Activated naive CD8-positive, alpha-beta T cell treated with anti-CD3 and anti-CD28 coated beads, Interleukin-2, amount 50 U/mL, for 24 hours (primary cell): Measurements from ENCODE around the gene PREB.
A peak's percentile ranks its signal among the peaks of the same experiment; 100 is the strongest.
"Not testable (repeated sequence)": the region's sequence is repeated elsewhere in the genome, so short reads cannot be mapped to it uniquely, and the experiment has no call there.

Experiments
- ATAC-seq: fragments of 150-1000 bp; cut with Tn5 transposase; one replicate; pipeline ENCODE4 v1.10.0; 2021
- DNase-seq: peaks from one replicate; pipeline ENCODE4 v3.0.0; 2021
- H3K27ac Mint-ChIP-seq: one replicate; pipeline ENCODE4 v1.8.0; 2021; ENCODE audit warnings: mild to moderate bottlenecking, mixed read lengths
- H3K27me3 Mint-ChIP-seq: one replicate; pipeline ENCODE4 v1.8.0; 2021; ENCODE audit warnings: mixed read lengths
- H3K36me3 Mint-ChIP-seq: one replicate; pipeline ENCODE4 v1.8.0; 2021; ENCODE audit warnings: low read depth, mixed read lengths
- H3K4me1 Mint-ChIP-seq: one replicate; pipeline ENCODE4 v1.8.0; 2021; ENCODE audit warnings: mixed read lengths
- H3K4me3 Mint-ChIP-seq: one replicate; pipeline ENCODE4 v1.8.0; 2021; ENCODE audit warnings: mild to moderate bottlenecking, moderate library complexity, mixed read lengths
- H3K9me3 Mint-ChIP-seq: one replicate; pipeline ENCODE4 v1.8.0; 2021; ENCODE audit warnings: mixed read lengths

Gene PREB

GRCh38 chr2:27133905-27134780 is at the start of gene PREB:
Gene PREB (minus strand): TSS chr2:27134636. CDS start chr2:27134421, 215 bp downstream.
- Mint-ChIP-seq H3K4me3 (peak within 1 kb of the TSS; percentile 94), H3K9me3 (no peaks in the 10 kb centered on the region), H3K27me3 (peaks cover 2% of the 10 kb centered on the region), H3K27ac (peak within 1 kb of the TSS; percentile 96), H3K36me3 (peaks cover 24% of the 10 kb centered on the region), H3K4me1 (peaks cover 25% of the 10 kb centered on the region)
- DNase-seq (peak; percentile 100), ATAC-seq (peak; percentile 90)

- DNase-seq: no peak
These were observed 49.7 kb upstream of the PREB start for GRCh38 chr2:27184115-27184514.

DNA sequence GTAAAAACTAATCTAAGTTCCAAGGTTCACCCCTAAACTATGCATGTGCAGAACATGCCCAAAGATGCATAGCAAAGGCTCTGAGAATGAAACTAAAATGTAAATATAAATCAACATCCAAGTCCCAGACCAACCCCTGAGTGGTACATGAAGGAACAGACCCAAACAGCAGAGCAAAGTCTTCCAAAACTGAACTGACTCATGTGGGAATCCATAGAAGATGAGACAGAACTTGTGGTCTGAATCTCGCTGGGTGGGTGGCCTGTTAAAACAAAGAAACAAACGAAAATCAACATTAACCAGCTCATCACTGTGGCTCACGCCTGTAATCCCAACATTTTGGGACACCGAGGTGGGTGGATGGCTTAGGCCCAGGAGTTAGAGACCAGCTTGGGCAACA is 47.9 kb upstream of the PREB start:
- no peak overlapping the region for H3K4me3 Mint-ChIP-seq
- no peaks in the 10 kb centered on the region for H3K36me3 Mint-ChIP-seq
- H3K27ac Mint-ChIP-seq: no peak overlapping the region
- no peaks in the 10 kb centered on the region for H3K4me1 Mint-ChIP-seq
- peaks cover 29% of the 10 kb centered on the region for H3K27me3 Mint-ChIP-seq
- no peaks in the 10 kb centered on the region for H3K9me3 Mint-ChIP-seq
- DNase-seq (no peak), ATAC-seq (no peak)

More at GRCh38 chr2:27184115-27184514, 49.7 kb upstream of the PREB start:
- Mint-ChIP-seq H3K9me3 (no peaks in the 10 kb centered on the region), H3K27ac (no peak overlapping the region), H3K4me1 (no peaks in the 10 kb centered on the region), H3K4me3 (no peak overlapping the region), H3K27me3 (peaks cover 27% of the 10 kb centered on the region), H3K36me3 (no peaks in the 10 kb centered on the region)
- peak; percentile 28 for ATAC-seq

GRCh38 chr2:27179344-27180000 is 45.0 kb upstream of the PREB start:
- H3K4me1 Mint-ChIP-seq: no peaks in the 10 kb centered on the region
- H3K27ac Mint-ChIP-seq: no peak overlapping the region
- H3K4me3 Mint-ChIP-seq: no peak overlapping the region
- DNase-seq (no peak), ATAC-seq (no peak)
- H3K27me3 Mint-ChIP-seq: peaks cover 36% of the 10 kb centered on the region
- no peaks in the 10 kb centered on the region for H3K9me3 Mint-ChIP-seq
- H3K36me3 Mint-ChIP-seq: no peaks in the 10 kb centered on the region

GRCh38 chr2:27178469-27178868 is 44.0 kb upstream of the PREB start:
- ATAC-seq (no peak), DNase-seq (no peak)
- no peaks in the 10 kb centered on the region for H3K4me1 Mint-ChIP-seq
- H3K9me3 Mint-ChIP-seq: no peaks in the 10 kb centered on the region
- H3K27me3 Mint-ChIP-seq: peaks cover 33% of the 10 kb centered on the region
- no peaks in the 10 kb centered on the region for H3K36me3 Mint-ChIP-seq
- H3K27ac Mint-ChIP-seq: no peak overlapping the region
- no peak overlapping the region for H3K4me3 Mint-ChIP-seq

DNA sequence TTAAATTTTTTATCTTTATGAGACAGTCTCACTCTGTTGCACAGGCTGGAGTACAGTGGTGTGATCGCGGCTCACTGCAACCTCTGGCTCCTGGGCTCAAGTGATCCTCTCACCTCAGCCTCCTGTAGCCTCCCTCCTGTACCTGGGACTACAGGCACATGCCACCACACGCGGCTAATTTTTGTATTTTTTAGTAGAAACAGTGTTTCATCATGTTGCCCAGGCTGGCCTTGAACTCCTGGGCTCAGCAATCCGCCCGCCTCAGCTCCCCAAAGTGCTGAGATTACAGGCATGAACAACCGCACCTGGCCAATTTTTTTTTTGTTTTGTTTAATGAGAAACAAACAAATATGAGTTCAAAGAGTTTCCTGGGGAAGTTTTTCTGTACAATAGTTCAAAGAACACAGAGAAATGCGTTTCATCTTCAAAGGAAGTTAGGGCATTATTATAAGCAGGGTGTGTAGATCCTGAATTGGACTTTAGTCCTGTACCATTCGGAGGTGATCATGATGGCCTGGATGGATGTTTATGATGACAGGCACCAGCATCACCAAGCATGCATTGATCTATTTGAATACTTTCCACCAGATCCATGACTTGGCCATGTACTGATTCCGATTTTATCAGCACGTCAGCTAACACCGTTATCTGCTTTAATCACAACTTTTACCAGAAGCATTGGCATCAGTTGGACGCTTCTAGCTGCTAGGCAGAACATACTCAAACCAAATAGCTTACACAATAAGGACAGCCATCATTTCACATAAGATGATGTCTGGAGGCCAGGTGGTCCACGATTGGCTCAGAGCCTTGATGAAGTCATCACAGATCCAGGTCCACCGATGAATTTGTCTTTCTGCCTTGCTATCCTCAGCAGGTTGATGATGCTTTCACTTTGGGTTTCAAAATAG is 43.3 kb upstream of the PREB start:
- no peak for DNase-seq
- no peak overlapping the region for H3K27ac Mint-ChIP-seq
- peaks cover 33% of the 10 kb centered on the region for H3K27me3 Mint-ChIP-seq
- H3K4me3 Mint-ChIP-seq: no peak overlapping the region
- ATAC-seq: no peak
- H3K36me3 Mint-ChIP-seq: no peaks in the 10 kb centered on the region
- no peaks in the 10 kb centered on the region for H3K4me1 Mint-ChIP-seq
- no peaks in the 10 kb centered on the region for H3K9me3 Mint-ChIP-seq

GRCh38 chr2:27175781-27176180 is 41.3 kb upstream of the PREB start:
- not testable (repeated sequence) for H3K4me3 Mint-ChIP-seq, H3K27ac Mint-ChIP-seq, DNase-seq, H3K4me1 Mint-ChIP-seq, H3K9me3 Mint-ChIP-seq, H3K36me3 Mint-ChIP-seq, ATAC-seq
- peaks cover 20% of the 10 kb centered on the region for H3K27me3 Mint-ChIP-seq

DNA sequence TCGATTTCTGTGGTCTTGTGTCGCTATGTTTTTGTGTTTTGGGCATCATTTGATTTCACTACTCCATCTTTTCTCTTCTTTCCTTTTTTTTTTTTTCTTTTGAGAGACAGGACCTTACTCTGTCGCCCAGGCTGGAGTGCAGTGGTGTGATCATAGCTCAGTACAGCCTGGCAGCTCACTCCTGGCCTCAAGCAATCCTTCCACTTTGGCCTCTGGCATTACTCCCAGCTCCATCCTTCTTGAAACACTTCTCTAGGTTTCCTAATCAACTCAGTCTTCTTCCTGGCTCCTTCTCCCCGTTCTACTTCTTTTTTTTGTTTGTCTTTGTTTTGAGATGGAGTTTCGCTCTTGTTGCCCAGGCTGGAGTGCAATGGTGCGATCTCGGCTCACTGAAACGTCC is 40.9 kb upstream of the PREB start:
- peaks cover 24% of the 10 kb centered on the region for H3K27me3 Mint-ChIP-seq
- H3K9me3 Mint-ChIP-seq: no peaks in the 10 kb centered on the region
- DNase-seq (no peak), ATAC-seq (no peak)
- H3K27ac Mint-ChIP-seq: no peak overlapping the region
- H3K4me1 Mint-ChIP-seq: peaks cover 2% of the 10 kb centered on the region
- H3K4me3 Mint-ChIP-seq: no peak overlapping the region
- no peaks in the 10 kb centered on the region for H3K36me3 Mint-ChIP-seq

GRCh38 chr2:27174638-27175037 is 40.2 kb upstream of the PREB start:
- H3K27me3 Mint-ChIP-seq: peaks cover 21% of the 10 kb centered on the region
- no peak overlapping the region for H3K27ac Mint-ChIP-seq
- no peak for DNase-seq
- H3K4me1 Mint-ChIP-seq: peaks cover 2% of the 10 kb centered on the region
- no peaks in the 10 kb centered on the region for H3K36me3 Mint-ChIP-seq
- H3K4me3 Mint-ChIP-seq: no peak overlapping the region
- no peaks in the 10 kb centered on the region for H3K9me3 Mint-ChIP-seq
- ATAC-seq: no peak

- Mint-ChIP-seq H3K27me3 (peaks cover 11% of the 10 kb centered on the region), H3K4me1 (peaks cover 2% of the 10 kb centered on the region), H3K27ac (no peak overlapping the region), H3K4me3 (no peak overlapping the region), H3K9me3 (no peaks in the 10 kb centered on the region), H3K36me3 (no peaks in the 10 kb centered on the region)
- DNase-seq (no peak), ATAC-seq (no peak)
These were observed 37.0 kb upstream of the PREB start for GRCh38 chr2:27171351-27171848.

GRCh38 chr2:27170581-27171337 is 36.3 kb upstream of the PREB start:
- Mint-ChIP-seq H3K9me3 (no peaks in the 10 kb centered on the region), H3K4me1 (peaks cover 2% of the 10 kb centered on the region), H3K36me3 (no peaks in the 10 kb centered on the region), H3K27me3 (peaks cover 6% of the 10 kb centered on the region), H3K27ac (no peak overlapping the region), H3K4me3 (no peak overlapping the region)
- ATAC-seq: no peak
- no peak for DNase-seq

GRCh38 chr2:27164960-27165763 is 30.7 kb upstream of the PREB start:
- ATAC-seq (no peak), DNase-seq (no peak)
- Mint-ChIP-seq H3K4me3 (no peak overlapping the region), H3K4me1 (no peaks in the 10 kb centered on the region), H3K9me3 (no peaks in the 10 kb centered on the region), H3K27ac (no peak overlapping the region), H3K36me3 (no peaks in the 10 kb centered on the region), H3K27me3 (peaks cover 1% of the 10 kb centered on the region)
